ENCODE results near the gene WNT8B. TPM values are rescaled to one million over a fixed set of nuclear protein-coding genes. Genes with fewer than 3 reads are reported as not detected.

Gene WNT8B
- total and polyA plus RNA-seq, 2 of the 13 experiments (the other 11 are each of a cell fraction or from before 2014, with no cell fraction given): 0.07 to 0.20 TPM

DNA sequence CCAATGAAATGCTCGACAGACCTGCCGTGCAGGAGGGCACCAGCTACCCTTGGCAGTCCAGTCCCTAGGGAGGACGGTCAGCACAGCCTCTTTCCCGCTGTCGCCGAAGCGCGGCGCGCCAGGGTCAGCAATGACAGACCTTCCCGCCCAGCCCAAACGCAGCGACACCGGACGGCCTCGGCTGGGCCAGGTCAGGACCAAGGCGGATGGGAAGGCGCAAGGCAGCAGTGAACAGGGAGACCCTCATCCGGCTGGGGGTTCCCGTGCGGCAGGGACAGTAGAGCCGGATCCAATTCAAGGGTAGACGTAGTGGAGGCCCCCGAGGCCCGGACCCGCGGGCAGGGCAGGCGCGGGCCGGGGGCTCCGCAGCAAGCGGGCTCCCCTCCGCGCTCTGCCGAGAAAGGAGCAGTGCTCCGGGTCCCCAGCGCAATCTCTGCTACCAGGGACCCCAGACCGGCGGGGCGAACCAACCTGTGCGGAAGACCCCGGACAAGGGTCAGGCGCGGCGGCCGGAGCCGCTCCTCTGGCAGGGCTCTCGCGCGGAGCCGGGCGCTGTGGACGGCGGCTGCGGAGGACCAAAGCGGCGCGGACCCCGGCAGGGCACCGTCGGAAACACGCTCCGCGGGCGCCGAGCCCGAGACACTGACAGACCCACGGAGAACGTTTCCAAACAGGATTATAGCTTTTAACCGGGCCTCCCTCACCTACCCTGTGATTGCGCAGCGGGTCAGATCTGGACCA lies 56.7 kb downstream of the WNT8B start, which contains the start of gene SEC31B (continued):
- TF ChIP-seq, protein P1, sequence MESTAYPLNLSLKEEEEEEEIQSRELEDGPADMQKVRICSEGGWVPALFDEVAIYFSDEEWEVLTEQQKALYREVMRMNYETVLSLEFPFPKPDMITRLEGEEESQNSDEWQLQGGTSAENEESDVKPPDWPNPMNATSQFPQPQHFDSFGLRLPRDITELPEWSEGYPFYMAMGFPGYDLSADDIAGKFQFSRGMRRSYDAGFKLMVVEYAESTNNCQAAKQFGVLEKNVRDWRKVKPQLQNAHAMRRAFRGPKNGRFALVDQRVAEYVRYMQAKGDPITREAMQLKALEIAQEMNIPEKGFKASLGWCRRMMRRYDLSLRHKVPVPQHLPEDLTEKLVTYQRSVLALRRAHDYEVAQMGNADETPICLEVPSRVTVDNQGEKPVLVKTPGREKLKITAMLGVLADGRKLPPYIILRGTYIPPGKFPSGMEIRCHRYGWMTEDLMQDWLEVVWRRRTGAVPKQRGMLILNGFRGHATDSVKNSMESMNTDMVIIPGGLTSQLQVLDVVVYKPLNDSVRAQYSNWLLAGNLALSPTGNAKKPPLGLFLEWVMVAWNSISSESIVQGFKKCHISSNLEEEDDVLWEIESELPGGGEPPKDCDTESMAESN (CRISPR knock-in tag; conservative IDR thresholded peaks at IDR 0.05): peak; percentile 34; the same call in 1 of the 2 replicates
- TF ChIP-seq ARID2 (CRISPR knock-in tag; IDR thresholded peaks at IDR 0.05; ENCODE audit: borderline replicate concordance): peak; percentile 18; the same call in 1 of the 2 replicates
- no peak for TF ChIP-seq MAZ (IDR thresholded peaks at IDR 0.05; ENCODE audit: borderline replicate concordance, low read depth, low read length)
- TF ChIP-seq MAZ (CRISPR knock-in tag; IDR thresholded peaks at IDR 0.05; ENCODE audit: low read depth): peak; percentile 23; the same call in 1 of the 2 replicates
- TF ChIP-seq NFKB2 (CRISPR knock-in tag; IDR thresholded peaks at IDR 0.05; ENCODE audit: borderline replicate concordance): peak; percentile 35; the same call in 1 of the 2 replicates
- TF ChIP-seq KDM2A (CRISPR knock-in tag; IDR thresholded peaks at IDR 0.05; ENCODE audit: borderline replicate concordance, low read depth): peak; percentile 93
- peak; percentile 47 for TF ChIP-seq HDAC2 (CRISPR knock-in tag; IDR thresholded peaks at IDR 0.05)
- peak; percentile 51; the same call in 1 of the 2 replicates for TF ChIP-seq ZNF451 (CRISPR knock-in tag; IDR thresholded peaks at IDR 0.05)
- TF ChIP-seq ASH2L (IDR thresholded peaks at IDR 0.05; ENCODE audit: insufficient read length, low read depth, low read length): peak; percentile 70
- TF ChIP-seq, protein P2, sequence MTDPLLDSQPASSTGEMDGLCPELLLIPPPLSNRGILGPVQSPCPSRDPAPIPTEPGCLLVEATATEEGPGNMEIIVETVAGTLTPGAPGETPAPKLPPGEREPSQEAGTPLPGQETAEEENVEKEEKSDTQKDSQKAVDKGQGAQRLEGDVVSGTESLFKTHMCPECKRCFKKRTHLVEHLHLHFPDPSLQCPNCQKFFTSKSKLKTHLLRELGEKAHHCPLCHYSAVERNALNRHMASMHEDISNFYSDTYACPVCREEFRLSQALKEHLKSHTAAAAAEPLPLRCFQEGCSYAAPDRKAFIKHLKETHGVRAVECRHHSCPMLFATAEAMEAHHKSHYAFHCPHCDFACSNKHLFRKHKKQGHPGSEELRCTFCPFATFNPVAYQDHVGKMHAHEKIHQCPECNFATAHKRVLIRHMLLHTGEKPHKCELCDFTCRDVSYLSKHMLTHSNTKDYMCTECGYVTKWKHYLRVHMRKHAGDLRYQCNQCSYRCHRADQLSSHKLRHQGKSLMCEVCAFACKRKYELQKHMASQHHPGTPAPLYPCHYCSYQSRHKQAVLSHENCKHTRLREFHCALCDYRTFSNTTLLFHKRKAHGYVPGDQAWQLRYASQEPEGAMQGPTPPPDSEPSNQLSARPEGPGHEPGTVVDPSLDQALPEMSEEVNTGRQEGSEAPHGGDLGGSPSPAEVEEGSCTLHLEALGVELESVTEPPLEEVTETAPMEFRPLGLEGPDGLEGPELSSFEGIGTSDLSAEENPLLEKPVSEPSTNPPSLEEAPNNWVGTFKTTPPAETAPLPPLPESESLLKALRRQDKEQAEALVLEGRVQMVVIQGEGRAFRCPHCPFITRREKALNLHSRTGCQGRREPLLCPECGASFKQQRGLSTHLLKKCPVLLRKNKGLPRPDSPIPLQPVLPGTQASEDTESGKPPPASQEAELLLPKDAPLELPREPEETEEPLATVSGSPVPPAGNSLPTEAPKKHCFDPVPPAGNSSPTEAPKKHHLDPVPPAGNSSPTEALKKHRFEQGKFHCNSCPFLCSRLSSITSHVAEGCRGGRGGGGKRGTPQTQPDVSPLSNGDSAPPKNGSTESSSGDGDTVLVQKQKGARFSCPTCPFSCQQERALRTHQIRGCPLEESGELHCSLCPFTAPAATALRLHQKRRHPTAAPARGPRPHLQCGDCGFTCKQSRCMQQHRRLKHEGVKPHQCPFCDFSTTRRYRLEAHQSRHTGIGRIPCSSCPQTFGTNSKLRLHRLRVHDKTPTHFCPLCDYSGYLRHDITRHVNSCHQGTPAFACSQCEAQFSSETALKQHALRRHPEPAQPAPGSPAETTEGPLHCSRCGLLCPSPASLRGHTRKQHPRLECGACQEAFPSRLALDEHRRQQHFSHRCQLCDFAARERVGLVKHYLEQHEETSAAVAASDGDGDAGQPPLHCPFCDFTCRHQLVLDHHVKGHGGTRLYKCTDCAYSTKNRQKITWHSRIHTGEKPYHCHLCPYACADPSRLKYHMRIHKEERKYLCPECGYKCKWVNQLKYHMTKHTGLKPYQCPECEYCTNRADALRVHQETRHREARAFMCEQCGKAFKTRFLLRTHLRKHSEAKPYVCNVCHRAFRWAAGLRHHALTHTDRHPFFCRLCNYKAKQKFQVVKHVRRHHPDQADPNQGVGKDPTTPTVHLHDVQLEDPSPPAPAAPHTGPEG (CRISPR knock-in tag; IDR thresholded peaks at IDR 0.05): 0 out of 2 replicates have a peak, but pooled peaks have one; percentile 37
- 0 out of 2 replicates have a peak, but pooled peaks have one; percentile 7 for TF ChIP-seq FOSL2 (CRISPR knock-in tag; IDR thresholded peaks at IDR 0.05)
- TF ChIP-seq, protein P3, sequence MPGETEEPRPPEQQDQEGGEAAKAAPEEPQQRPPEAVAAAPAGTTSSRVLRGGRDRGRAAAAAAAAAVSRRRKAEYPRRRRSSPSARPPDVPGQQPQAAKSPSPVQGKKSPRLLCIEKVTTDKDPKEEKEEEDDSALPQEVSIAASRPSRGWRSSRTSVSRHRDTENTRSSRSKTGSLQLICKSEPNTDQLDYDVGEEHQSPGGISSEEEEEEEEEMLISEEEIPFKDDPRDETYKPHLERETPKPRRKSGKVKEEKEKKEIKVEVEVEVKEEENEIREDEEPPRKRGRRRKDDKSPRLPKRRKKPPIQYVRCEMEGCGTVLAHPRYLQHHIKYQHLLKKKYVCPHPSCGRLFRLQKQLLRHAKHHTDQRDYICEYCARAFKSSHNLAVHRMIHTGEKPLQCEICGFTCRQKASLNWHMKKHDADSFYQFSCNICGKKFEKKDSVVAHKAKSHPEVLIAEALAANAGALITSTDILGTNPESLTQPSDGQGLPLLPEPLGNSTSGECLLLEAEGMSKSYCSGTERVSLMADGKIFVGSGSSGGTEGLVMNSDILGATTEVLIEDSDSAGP (CRISPR knock-in tag; IDR thresholded peaks at IDR 0.05; ENCODE audit: borderline replicate concordance): peak; percentile 84
- TF ChIP-seq HNRNPLL (IDR thresholded peaks at IDR 0.05; ENCODE audit: low read depth, low read length, poor library complexity, severe bottlenecking): peak; percentile 53
- peak; percentile 66 for TF ChIP-seq ZNF883 (CRISPR knock-in tag; IDR thresholded peaks at IDR 0.05; ENCODE audit: not compliant biosample characterization)
- TF ChIP-seq, protein P4, sequence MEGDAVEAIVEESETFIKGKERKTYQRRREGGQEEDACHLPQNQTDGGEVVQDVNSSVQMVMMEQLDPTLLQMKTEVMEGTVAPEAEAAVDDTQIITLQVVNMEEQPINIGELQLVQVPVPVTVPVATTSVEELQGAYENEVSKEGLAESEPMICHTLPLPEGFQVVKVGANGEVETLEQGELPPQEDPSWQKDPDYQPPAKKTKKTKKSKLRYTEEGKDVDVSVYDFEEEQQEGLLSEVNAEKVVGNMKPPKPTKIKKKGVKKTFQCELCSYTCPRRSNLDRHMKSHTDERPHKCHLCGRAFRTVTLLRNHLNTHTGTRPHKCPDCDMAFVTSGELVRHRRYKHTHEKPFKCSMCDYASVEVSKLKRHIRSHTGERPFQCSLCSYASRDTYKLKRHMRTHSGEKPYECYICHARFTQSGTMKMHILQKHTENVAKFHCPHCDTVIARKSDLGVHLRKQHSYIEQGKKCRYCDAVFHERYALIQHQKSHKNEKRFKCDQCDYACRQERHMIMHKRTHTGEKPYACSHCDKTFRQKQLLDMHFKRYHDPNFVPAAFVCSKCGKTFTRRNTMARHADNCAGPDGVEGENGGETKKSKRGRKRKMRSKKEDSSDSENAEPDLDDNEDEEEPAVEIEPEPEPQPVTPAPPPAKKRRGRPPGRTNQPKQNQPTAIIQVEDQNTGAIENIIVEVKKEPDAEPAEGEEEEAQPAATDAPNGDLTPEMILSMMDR (CRISPR knock-in tag; IDR thresholded peaks at IDR 0.05): peak; percentile 89
- no peak for TF ChIP-seq GTF3A (CRISPR knock-in tag; conservative IDR thresholded peaks at IDR 0.05)

All from HepG2 (cell line).